ENCODE data around the gene EXOC6B.

DNA sequence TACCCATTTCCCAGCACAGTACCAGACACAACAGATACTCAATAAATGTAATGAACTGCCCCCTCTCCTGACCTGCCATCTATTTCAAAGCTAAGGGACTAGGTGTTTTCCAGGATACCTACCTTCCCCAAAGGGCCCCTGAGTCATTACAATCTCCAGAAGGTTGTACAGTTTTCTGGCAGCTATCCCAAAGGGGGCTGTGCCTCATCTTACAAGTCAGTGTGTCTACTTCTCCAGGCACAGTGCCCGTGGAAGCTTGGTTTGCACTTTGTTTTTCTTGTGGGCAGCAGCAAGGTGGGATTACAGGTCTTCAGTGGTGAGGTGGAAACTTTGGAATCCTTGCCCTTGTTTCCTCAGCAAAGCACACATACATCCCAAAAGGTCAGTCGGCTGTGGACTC, 615.4 kb downstream of the EXOC6B start:
- TF ChIP-seq CTCF (IDR thresholded peaks at IDR 0.05 in 2 of 3, conservative IDR thresholded peaks at IDR 0.05 in 1 of 3; ENCODE audit: insufficient read depth in 2 of 3, low read depth in 1 of 3, low read length in 3 of 3) (no peak), TCF7L2 (IDR thresholded peaks at IDR 0.05; ENCODE audit: low read depth, low read length) (no peak), MBD1 (CRISPR knock-in tag; IDR thresholded peaks at IDR 0.05) (no peak), E2F6 (IDR thresholded peaks at IDR 0.05; ENCODE audit: borderline replicate concordance in 1 of 2, extremely low read depth in 1 of 2, insufficient read depth in 1 of 2, insufficient read length in 1 of 2, low read depth in 1 of 2, low read length in 1 of 2, poor library complexity in 1 of 2, severe bottlenecking in 1 of 2) (no peak), NFXL1 (CRISPR knock-in tag; IDR thresholded peaks at IDR 0.05) (no peak), TRIM28 (IDR thresholded peaks at IDR 0.05) (no peak), MAZ (CRISPR knock-in tag; conservative IDR thresholded peaks at IDR 0.05 in 1 of 2, IDR thresholded peaks at IDR 0.05 in 1 of 2) (no peak), E2F4 (CRISPR knock-in tag; IDR thresholded peaks at IDR 0.05; ENCODE audit: low read depth) (no peak), MEF2A (IDR thresholded peaks at IDR 0.05; ENCODE audit: control insufficient read depth, low read depth, low read length) (no peak)
- TF ChIP-seq, protein P1, sequence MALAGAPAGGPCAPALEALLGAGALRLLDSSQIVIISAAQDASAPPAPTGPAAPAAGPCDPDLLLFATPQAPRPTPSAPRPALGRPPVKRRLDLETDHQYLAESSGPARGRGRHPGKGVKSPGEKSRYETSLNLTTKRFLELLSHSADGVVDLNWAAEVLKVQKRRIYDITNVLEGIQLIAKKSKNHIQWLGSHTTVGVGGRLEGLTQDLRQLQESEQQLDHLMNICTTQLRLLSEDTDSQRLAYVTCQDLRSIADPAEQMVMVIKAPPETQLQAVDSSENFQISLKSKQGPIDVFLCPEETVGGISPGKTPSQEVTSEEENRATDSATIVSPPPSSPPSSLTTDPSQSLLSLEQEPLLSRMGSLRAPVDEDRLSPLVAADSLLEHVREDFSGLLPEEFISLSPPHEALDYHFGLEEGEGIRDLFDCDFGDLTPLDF (CRISPR knock-in tag; IDR thresholded peaks at IDR 0.05), result no peak

All from K562 (cell line).